ENCODE data around the gene MAP3K2.

Gene MAP3K2

GRCh38 chr2:127280693-127281092 lies 107.1 kb downstream of the MAP3K2 start:
- DNase-seq, result no peak

GRCh38 chr2:127279781-127280180 lies 108.0 kb downstream of the MAP3K2 start:
- no peak for DNase-seq

GRCh38 chr2:127278959-127279358 lies 108.8 kb downstream of the MAP3K2 start:
- DNase-seq, result no peak

GRCh38 chr2:127277028-127277427 lies 110.7 kb downstream of the MAP3K2 start:
- no peak for DNase-seq

- DNase-seq, result no peak
Measured at GRCh38 chr2:127275789-127276188, 112.0 kb downstream of the MAP3K2 start.

GRCh38 chr2:127275356-127275755 lies 112.4 kb downstream of the MAP3K2 start:
- DNase-seq, result no peak

GRCh38 chr2:127270663-127271062 lies 117.1 kb downstream of the MAP3K2 start:
- no peak for DNase-seq

GRCh38 chr2:127261804-127262406 lies 125.9 kb downstream of the MAP3K2 start:
- no peak for DNase-seq

GRCh38 chr2:127259355-127259754 lies 128.4 kb downstream of the MAP3K2 start:
- DNase-seq, result no peak

GRCh38 chr2:127256866-127257265 lies 130.9 kb downstream of the MAP3K2 start:
- no peak for DNase-seq

GRCh38 chr2:127256381-127256780 lies 131.4 kb downstream of the MAP3K2 start:
- no peak for DNase-seq

- no peak for DNase-seq
Measured at GRCh38 chr2:127255721-127256120, 132.1 kb downstream of the MAP3K2 start.

GRCh38 chr2:127255146-127255545 lies 132.6 kb downstream of the MAP3K2 start:
- no peak for DNase-seq

- no peak for DNase-seq
Measured at GRCh38 chr2:127254386-127254981, 133.3 kb downstream of the MAP3K2 start.
